Activated T-cell treated with anti-CD3 and anti-CD28 coated beads, Interleukin-2, amount 50 U/mL, for 72 hours (primary cell): Measurements from ENCODE around the gene UBE2C. TPM values are rescaled to one million over a fixed set of nuclear protein-coding genes. Genes with fewer than 3 reads are reported as not detected.
A peak's percentile ranks its signal among the peaks of the same experiment; 100 is the strongest.
"Not testable (repeated sequence)": the region's sequence is repeated elsewhere in the genome, so short reads cannot be mapped to it uniquely, and the experiment has no call there.

Source experiments
- ATAC-seq, 2 donors: fragments of 150-1000 bp; cut with Tn5 transposase; replicated peaks in 1 of 2; 2 replicates each; pipeline ENCODE4 v1.10.0; 2021; ENCODE audit warnings: moderate library complexity in 2 of 2, mild to moderate bottlenecking in 1 of 2
- DNase-seq, 2 donors: peaks; one replicate each; pipeline ENCODE4 v3.0.0; 2021 to 2022; ENCODE audit warnings: mixed read lengths in 1 of 2
- H3K27ac Mint-ChIP-seq: one replicate; pipeline ENCODE4 v1.8.0; 2022; ENCODE audit warnings: mild to moderate bottlenecking, moderate library complexity, mixed read lengths
- H3K27me3 Mint-ChIP-seq: one replicate; pipeline ENCODE4 v1.8.0; 2022; ENCODE audit warnings: low read depth, mixed read lengths
- H3K36me3 Mint-ChIP-seq, 2 donors: one replicate each; pipeline ENCODE4 v1.8.0; 2022; ENCODE audit warnings: mixed read lengths in 2 of 2, mild to moderate bottlenecking in 1 of 2; ENCODE audit not compliant: insufficient read depth in 2 of 2
- H3K4me1 Mint-ChIP-seq: one replicate; pipeline ENCODE4 v1.8.0; 2022; ENCODE audit warnings: low read depth, mixed read lengths
- H3K4me3 Mint-ChIP-seq, 2 donors: one replicate each; pipeline ENCODE4 v1.8.0; 2022; ENCODE audit warnings: mild to moderate bottlenecking in 2 of 2, mixed read lengths in 2 of 2, moderate library complexity in 2 of 2
- H3K9me3 Mint-ChIP-seq, 2 donors: one replicate each; pipeline ENCODE4 v1.8.0; 2022; ENCODE audit warnings: mixed read lengths in 2 of 2
- total RNA-seq, 2 donors: library from RNA; stranded (reverse); gene quantifications; one replicate each; pipeline ENCODE4 v1.2.3, GENCODE V29; 2022

The UBE2C gene
- 100 to 1,000 TPM; 171 to 197 TPM for total RNA-seq

DNA sequence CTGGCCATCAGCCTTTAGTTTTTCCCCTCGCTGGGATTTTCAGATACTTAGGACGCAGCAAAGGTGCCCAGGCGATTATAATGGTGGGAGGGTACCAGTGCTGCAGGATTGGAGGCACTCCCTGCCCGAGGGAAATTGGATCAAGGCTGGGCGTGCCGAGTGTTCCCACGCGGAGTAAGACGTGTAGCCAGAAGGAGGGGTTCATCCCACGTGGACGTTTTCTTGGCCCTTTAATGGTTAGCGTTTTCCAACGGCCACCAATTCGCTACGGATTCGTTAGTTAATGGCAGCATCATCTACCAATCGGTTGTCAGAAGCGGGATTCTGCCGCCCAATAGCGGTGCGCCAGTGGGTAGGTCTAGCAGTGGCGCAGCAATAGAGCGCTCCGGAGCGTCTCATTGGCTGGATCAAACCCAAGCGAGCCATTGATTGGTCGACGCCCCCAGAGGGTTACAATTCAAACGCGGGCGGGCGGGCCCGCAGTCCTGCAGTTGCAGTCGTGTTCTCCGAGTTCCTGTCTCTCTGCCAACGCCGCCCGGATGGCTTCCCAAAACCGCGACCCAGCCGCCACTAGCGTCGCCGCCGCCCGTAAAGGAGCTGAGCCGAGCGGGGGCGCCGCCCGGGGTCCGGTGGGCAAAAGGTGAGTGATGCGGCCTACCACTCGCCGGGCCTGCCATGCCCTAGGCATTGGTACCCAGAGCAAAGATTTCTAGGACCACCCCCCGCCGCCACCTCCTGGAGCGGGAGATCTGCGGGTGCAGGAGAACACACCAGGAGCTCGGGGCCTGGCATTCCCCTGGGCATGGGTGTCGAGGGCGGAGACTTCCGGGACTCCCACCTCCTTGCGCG lies at the start of gene UBE2C:
TSS of gene UBE2C (plus strand) at position 488 of the 849 bp plus-strand sequence. CDS start at position 540, 52 bp downstream.
- no peaks in the 10 kb centered on the region for H3K9me3 Mint-ChIP-seq
- peaks cover 36% of the 10 kb centered on the region for H3K4me1 Mint-ChIP-seq
- H3K36me3 Mint-ChIP-seq: peaks cover 14 to 42% of the 10 kb centered on the region in 2 donors
- H3K27me3 Mint-ChIP-seq: no peaks in the 10 kb centered on the region
- ATAC-seq: peak; percentile 99
- peak; percentile 93 to 96 for DNase-seq
- H3K27ac Mint-ChIP-seq: peak within 1 kb of the TSS; percentile 93
- peak within 1 kb of the TSS; percentile 86 to 96 for H3K4me3 Mint-ChIP-seq

DNA sequence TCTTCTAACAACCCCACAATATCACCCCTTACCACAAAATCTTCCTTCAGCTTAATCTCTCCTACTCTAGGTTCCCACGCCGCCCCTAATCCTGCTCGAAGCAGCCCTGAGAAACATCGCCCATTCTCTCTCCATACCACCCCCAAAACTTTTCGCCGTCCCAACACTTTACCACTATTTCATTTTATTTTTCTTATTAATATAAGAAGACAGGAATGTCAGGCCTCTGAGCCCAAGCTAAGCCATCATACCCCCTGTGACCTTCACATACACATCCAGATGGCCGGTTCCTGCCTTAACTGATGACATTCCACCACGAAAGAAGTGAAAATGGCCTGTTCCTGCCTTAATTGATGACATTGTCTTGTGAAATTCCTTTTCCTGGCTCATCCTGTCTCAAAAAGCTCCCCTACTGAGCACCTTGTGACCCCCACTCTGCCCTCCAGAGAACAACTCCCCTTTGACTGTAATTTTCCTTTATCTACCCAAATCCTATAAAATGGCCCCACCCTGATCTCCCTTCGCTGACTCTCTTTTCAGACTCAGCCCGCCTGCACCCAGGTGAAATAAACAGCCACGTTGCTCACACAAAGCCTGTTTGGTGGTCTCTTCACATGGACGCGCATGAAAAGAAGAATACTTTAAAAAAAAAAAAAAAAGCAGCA lies 47.7 kb upstream of the UBE2C start:
- H3K4me3 Mint-ChIP-seq, H3K4me1 Mint-ChIP-seq, H3K36me3 Mint-ChIP-seq, H3K9me3 Mint-ChIP-seq, ATAC-seq, H3K27ac Mint-ChIP-seq, DNase-seq: not testable (repeated sequence)
- peaks cover 17% of the 10 kb centered on the region for H3K27me3 Mint-ChIP-seq

DNA sequence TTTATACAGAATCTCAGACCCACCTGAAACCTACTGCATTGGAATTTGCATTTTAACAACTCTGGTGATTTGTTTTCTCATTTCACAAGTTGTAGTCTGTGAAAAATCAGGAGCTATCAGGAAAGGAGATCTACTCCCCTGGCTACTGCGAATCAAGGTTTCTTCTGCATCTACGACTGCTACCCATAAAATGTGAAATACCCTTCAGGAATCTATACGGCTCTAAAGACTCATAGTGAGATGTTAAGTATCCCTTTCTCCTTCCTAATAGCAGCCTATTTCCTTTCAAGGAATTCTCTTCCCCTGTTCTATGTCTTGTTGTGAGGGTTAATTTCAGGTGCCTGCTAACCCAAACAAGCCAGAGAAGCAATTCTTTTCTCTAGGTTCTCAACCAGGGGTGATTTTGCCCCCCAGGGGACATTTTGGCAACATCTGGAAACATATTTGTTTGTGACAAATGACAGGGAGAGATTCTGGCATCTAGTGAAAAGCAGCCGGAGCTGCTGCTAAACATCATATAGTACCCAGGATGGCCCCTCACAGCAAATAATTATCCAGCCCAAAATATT lies 47.1 kb upstream of the UBE2C start:
- Mint-ChIP-seq H3K27ac (no peak overlapping the region), H3K36me3 (no peaks in the 10 kb centered on the region), H3K9me3 (no peaks in the 10 kb centered on the region), H3K4me1 (no peaks in the 10 kb centered on the region), H3K27me3 (peaks cover 11% of the 10 kb centered on the region), H3K4me3 (no peak overlapping the region)
- DNase-seq: no peak
- no peak for ATAC-seq

DNA sequence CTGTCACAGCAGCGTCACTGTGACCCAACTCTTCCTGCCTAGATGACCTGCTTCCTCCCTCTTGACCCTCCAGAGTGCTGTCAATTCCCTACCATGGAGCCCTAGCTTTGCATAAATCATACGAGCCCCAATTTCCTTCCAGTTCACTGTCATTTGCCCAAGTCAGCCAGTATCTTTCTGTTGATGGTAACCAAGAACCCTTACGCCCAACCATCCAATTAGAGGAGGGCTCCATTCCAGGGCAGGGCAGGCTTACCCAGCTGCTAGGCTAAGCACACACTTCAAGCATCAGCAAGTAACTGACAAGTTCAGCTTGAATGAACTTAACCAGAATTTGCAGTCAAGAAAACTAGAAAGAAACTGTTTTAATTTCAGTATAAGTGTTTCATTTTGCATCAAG lies 46.5 kb upstream of the UBE2C start:
- Mint-ChIP-seq H3K4me3 (no peak overlapping the region), H3K27me3 (peaks cover 5% of the 10 kb centered on the region), H3K36me3 (no peaks in the 10 kb centered on the region), H3K27ac (no peak overlapping the region), H3K9me3 (no peaks in the 10 kb centered on the region), H3K4me1 (no peaks in the 10 kb centered on the region)
- no peak for ATAC-seq
- DNase-seq: no peak

DNA sequence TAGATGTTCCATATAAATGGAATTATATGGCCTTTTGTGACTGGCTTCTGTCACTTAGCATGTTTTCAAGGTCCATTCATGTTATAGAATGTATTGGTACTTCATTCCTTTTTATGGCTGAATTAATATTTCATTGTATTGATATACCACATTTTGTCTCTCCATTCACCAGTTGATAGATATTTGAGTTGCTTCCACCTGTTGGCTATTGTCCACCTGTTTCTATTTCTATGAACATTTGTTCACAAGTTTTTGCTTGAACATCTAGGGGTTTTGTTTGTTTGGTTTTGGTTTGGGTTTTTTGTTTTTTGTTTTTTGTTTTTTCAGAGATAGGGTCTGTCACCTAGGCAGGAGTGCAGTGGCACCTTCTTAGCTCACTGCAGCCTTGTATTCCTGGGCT lies 44.0 kb upstream of the UBE2C start:
- DNase-seq (no peak), ATAC-seq (no peak)
- no peak overlapping the region for H3K27ac Mint-ChIP-seq
- H3K9me3 Mint-ChIP-seq: no peaks in the 10 kb centered on the region
- no peaks in the 10 kb centered on the region for H3K27me3 Mint-ChIP-seq
- H3K36me3 Mint-ChIP-seq: no peaks in the 10 kb centered on the region
- H3K4me3 Mint-ChIP-seq: no peak overlapping the region
- H3K4me1 Mint-ChIP-seq: no peaks in the 10 kb centered on the region

DNA sequence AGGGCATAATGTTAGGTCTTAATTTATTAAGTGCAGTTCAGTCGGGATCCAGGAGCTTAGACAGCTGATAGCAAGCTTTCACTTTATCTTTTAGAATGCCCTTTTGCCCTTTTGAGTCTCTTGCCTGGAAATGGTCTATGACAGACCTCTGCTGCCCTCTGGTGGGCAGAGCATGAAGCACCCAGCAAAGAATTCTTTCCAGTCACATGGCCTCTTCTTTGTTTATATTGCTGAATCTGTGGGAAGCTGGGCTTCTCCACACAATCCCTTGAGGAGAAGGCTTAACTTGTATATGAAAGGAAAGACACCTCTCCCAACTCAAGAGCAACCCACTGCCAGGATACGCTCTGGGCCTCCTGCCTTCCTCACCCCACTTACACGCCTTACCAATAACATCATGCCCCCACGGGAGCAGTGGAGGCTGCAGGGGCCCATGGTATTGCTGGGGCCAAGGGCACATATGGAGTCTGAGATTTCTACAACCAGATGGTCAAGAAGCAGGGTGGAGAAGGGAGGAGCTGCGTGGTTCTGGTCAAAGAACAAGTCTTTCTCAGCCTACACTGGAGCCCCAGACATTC lies 41.2 kb upstream of the UBE2C start:
- Mint-ChIP-seq H3K4me1 (no peaks in the 10 kb centered on the region), H3K27me3 (peaks cover 14% of the 10 kb centered on the region), H3K27ac (no peak overlapping the region), H3K36me3 (no peaks in the 10 kb centered on the region), H3K4me3 (no peak overlapping the region), H3K9me3 (no peaks in the 10 kb centered on the region)
- peak; percentile 45 to 58 for ATAC-seq
- DNase-seq: peak; percentile 70 to 82

DNA sequence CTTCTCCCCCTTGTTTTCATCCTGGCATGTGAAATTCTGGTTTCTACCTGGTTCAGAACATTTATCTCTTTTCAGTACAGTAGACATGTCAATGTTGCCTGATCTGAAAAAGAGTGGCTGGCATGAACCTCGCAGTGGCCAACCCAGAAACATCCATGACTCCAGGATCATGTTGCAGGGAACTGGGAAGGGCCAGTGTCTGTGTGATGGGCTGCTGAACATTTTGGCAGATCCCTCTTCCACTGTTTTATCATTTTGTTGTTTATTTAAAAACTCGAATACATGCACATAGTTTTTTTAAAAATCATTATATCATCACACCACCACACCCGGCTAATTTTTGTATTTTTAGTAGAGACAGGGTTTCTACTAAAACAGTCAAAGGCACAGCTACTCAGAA lies 39.8 kb upstream of the UBE2C start:
- Mint-ChIP-seq H3K27ac (no peak overlapping the region), H3K27me3 (peaks cover 14% of the 10 kb centered on the region), H3K36me3 (no peaks in the 10 kb centered on the region), H3K4me3 (no peak overlapping the region), H3K4me1 (no peaks in the 10 kb centered on the region), H3K9me3 (no peaks in the 10 kb centered on the region)
- DNase-seq (no peak), ATAC-seq (no peak)

DNA sequence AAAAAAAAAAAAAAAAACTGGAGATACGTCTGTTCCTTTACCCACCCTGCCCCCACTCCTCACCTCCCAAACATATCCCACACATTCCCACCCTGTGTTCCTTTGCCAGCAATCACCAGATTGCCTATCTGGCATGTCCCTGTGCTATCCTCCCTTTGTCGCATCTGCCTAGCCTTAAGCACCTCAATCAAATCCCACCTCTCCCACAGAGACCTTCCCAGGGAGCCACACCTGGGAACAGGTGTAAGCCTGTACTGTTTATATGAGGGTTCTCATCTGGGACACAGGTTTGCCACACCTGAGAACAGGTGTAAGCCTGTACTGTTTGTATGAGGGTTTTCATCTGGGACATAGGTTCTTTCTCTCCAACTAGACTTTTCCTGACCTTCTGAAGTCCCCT lies 37.5 kb upstream of the UBE2C start:
- DNase-seq: no peak
- Mint-ChIP-seq H3K36me3 (no peaks in the 10 kb centered on the region), H3K27me3 (peaks cover 14% of the 10 kb centered on the region), H3K4me3 (no peak overlapping the region), H3K4me1 (peaks cover 5% of the 10 kb centered on the region), H3K9me3 (no peaks in the 10 kb centered on the region), H3K27ac (no peak overlapping the region)
- ATAC-seq: no peak

DNA sequence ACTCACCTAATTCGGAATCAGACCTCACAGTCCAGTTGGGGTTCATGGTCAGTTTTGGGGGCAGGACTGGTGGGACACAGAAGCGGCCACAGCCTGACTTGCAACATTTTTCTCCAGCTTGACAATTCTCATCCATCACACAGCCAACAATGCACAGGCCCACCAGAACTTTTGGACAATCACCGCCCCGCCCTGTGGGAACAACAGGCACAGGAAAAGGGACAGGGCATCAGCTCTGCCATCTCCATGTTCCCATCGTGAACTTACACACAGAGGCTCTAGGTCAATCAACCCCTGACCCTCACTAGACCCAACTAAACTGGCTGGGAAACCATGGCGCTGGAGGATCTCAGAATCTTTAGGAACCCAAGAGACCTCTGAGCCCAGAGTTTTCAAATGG lies 37.0 kb upstream of the UBE2C start:
- no peak for ATAC-seq
- H3K9me3 Mint-ChIP-seq: no peaks in the 10 kb centered on the region
- H3K27ac Mint-ChIP-seq: no peak overlapping the region
- peaks cover 5% of the 10 kb centered on the region for H3K4me1 Mint-ChIP-seq
- H3K4me3 Mint-ChIP-seq: no peak overlapping the region
- peaks cover 14% of the 10 kb centered on the region for H3K27me3 Mint-ChIP-seq
- DNase-seq: no peak
- H3K36me3 Mint-ChIP-seq: no peaks in the 10 kb centered on the region

DNA sequence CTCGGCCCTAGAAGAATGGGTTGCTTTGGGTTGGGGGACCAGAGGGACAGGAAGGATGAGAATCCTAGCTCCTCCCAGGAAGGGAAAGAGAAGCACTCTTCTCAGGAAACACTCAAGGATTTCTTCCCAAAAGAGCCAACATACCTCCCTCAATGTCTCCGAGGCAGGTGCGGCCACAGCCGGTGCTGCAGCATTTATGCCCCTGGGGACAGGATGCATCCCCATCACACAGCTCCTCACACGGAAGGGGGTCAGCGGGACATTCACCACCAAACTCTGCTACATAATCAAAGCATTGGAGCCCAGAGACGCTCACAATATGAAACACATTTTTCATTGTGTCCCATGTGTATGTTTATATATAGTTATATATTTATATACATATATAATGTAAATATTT lies 35.5 kb upstream of the UBE2C start:
- Mint-ChIP-seq H3K4me3 (no peak overlapping the region), H3K9me3 (no peaks in the 10 kb centered on the region)
- ATAC-seq: no peak

DNA sequence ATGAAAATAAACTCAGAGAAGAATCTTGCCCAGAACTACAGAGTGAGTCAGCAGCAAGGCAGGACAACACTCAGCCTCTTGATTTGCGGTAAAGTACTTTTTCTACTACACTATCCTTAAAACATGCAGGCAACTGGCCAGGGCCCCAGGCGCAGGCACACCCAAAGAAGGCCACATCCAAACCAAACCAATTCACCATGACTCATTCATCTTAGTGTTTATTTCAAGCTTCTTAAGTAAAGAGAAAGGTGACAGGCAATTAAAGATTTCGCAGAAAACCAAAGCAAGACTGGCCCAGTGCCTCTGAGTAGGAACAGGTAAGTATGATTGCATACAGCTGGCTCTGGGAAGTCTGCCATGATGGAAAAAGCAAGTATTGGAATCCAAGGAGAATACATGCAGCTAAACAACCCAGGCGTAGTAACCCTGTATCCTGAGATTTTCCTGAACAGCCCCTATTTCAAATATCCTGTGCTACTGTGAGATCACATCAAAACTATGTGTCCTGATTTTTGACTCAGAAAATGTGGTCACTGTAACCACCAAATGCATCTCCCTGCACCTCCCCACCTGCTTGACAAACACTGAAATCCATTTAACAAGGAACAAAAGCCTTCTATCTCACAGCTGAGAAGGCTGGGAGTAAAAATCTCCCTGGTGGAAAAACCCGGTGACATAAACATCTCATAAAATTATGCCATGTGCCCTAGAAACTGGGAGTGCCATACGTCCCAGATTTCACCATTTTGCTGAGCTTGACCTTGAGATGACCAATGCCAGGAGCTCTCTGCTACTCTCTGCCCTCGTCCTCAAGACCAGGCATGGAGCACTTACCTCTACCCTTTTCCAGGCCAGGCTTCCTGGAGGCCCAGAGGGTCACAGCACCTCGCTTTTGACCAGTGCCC lies 33.2 kb upstream of the UBE2C start:
- peaks cover 8% of the 10 kb centered on the region for H3K27me3 Mint-ChIP-seq
- peaks cover 13% of the 10 kb centered on the region for H3K4me1 Mint-ChIP-seq
- no peaks in the 10 kb centered on the region for H3K9me3 Mint-ChIP-seq
- no peak overlapping the region for H3K27ac Mint-ChIP-seq
- H3K36me3 Mint-ChIP-seq: no peaks in the 10 kb centered on the region
- peak; percentile 55 to 57 for ATAC-seq
- peak in 1 of 2 donors; percentile 19 for DNase-seq
- no peak overlapping the region for H3K4me3 Mint-ChIP-seq

More for the DNA sequence above, 35.5 kb upstream of the UBE2C start:
- H3K27me3 Mint-ChIP-seq: peaks cover 14% of the 10 kb centered on the region
- no peak for DNase-seq
- H3K27ac Mint-ChIP-seq: no peak overlapping the region
- H3K36me3 Mint-ChIP-seq: no peaks in the 10 kb centered on the region
- H3K4me1 Mint-ChIP-seq: peaks cover 5% of the 10 kb centered on the region

DNA sequence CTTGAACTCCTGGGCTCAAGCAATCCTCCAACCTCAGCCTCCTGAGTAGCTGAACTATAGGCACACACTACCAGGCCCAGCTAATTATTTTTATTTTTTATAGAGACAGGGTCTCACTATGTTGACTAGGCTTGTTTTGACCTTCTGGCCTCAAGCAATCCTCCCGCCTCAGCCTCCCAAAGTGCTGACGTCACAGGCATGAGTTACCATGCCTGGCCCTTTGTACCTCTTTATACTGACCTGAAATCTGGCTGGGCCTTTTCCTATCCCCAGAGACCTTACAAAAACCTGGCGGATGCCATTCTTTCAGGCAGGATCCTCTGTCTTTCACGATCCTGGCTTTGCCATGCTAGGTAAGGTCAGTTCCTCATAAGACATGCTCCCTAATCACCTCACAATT lies 32.3 kb upstream of the UBE2C start:
- no peak overlapping the region for H3K27ac Mint-ChIP-seq
- ATAC-seq (no peak), DNase-seq (no peak)
- H3K36me3 Mint-ChIP-seq: no peaks in the 10 kb centered on the region
- H3K9me3 Mint-ChIP-seq: no peaks in the 10 kb centered on the region
- H3K4me1 Mint-ChIP-seq: peaks cover 13% of the 10 kb centered on the region
- H3K27me3 Mint-ChIP-seq: peaks cover 3% of the 10 kb centered on the region
- H3K4me3 Mint-ChIP-seq: no peak overlapping the region
